Neural cell (in vitro differentiated cells): ENCODE measurements around the gene FRMPD4.

Source experiments
- CTCF ChIP-seq: fragments of 450-650 bp; IDR thresholded peaks from 2 replicates; pipeline ENCODE4 v1.5.1; 2014; ENCODE audit warnings: antibody characterized with exemption, mild to moderate bottlenecking, moderate library complexity; ENCODE audit not compliant: poor library complexity, severe bottlenecking
- EP300 ChIP-seq: fragments of 450-650 bp; conservative IDR thresholded peaks from 2 replicates; pipeline ENCODE4 v1.6.1; 2014; ENCODE audit warnings: antibody characterized with exemption, mild to moderate bottlenecking, moderate library complexity; ENCODE audit not compliant: poor library complexity, severe bottlenecking
- EZH2 ChIP-seq: fragments of 200-600, 300-800 bp; shearing (Covaris generic), sonication (generic); IDR thresholded peaks from 2 replicates; pipeline ENCODE4 v1.6.1; 2014; ENCODE audit warnings: antibody characterized with exemption, low read length, borderline replicate concordance, mild to moderate bottlenecking; ENCODE audit not compliant: insufficient read depth, poor library complexity, severe bottlenecking
- MXI1 ChIP-seq: fragments of 450-650 bp; conservative IDR thresholded peaks from 2 replicates; pipeline ENCODE4 v1.6.1; 2014; ENCODE audit warnings: antibody characterized with exemption, mild to moderate bottlenecking; ENCODE audit not compliant: poor library complexity, severe bottlenecking
- POLR2AphosphoS5 ChIP-seq: IDR thresholded peaks from 2 replicates; pipeline ENCODE4 v1.6.1; 2012
- RAD21 ChIP-seq: fragments of 450-650 bp; conservative IDR thresholded peaks from 2 replicates; pipeline ENCODE4 v1.6.1; 2014; ENCODE audit warnings: antibody characterized with exemption, mild to moderate bottlenecking, moderate library complexity
- REST ChIP-seq: IDR thresholded peaks from 2 replicates; pipeline ENCODE4 v1.6.1; 2012; ENCODE audit warnings: borderline replicate concordance
- SMC3 ChIP-seq: fragments of 450-650 bp; conservative IDR thresholded peaks from 2 replicates; pipeline ENCODE4 v1.6.1; 2014; ENCODE audit warnings: antibody characterized with exemption, mild to moderate bottlenecking, moderate library complexity; ENCODE audit not compliant: poor library complexity
- TAF1 ChIP-seq: IDR thresholded peaks from 2 replicates; pipeline ENCODE4 v1.6.1; 2012; ENCODE audit warnings: low read depth

- peak; percentile 72 for TF ChIP-seq CTCF
- TF ChIP-seq TAF1 = no peak
- no peak for TF ChIP-seq REST
- TF ChIP-seq EZH2 = no peak
- no peak for TF ChIP-seq EP300
- TF ChIP-seq POLR2AphosphoS5 = no peak
- TF ChIP-seq MXI1 = no peak
- peak; percentile 82 for TF ChIP-seq SMC3
- peak; percentile 81 for TF ChIP-seq RAD21
These were observed 563.4 kb downstream of the FRMPD4 start for GRCh38 chrX:12701628-12702027.
